ENCODE measurements around the gene BCHE.

Gene BCHE

DNA sequence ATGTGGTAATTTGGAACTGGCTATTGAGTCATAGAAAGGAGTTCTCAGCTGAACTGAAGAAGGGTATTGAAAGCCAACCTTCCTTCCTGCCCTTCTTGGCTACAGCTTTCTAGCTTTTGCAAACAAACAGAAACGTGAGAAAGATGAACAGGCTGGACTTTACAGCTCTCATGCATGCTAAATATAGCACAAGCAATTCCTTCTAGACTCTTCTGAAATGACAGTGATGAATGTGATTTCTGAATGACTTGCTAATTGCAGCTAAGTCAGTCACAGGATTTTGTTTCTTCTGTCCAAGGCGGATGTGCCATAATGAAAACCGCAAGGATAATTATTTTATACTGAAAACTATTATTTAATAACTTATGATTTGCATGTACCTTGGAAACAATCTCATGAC lies 36.3 kb downstream of the BCHE start:
- DNase-seq (ENCODE audit: low spot score): no peak
- TF ChIP-seq CTCF (IDR thresholded peaks at IDR 0.05; ENCODE audit: extremely low read depth, missing control alignments): no peak

GRCh38 chr3:165799026-165799425 lies 38.2 kb downstream of the BCHE start:
- TF ChIP-seq CTCF (IDR thresholded peaks at IDR 0.05; ENCODE audit: extremely low read depth, missing control alignments): no peak
- no peak for DNase-seq (ENCODE audit: low spot score)

DNA sequence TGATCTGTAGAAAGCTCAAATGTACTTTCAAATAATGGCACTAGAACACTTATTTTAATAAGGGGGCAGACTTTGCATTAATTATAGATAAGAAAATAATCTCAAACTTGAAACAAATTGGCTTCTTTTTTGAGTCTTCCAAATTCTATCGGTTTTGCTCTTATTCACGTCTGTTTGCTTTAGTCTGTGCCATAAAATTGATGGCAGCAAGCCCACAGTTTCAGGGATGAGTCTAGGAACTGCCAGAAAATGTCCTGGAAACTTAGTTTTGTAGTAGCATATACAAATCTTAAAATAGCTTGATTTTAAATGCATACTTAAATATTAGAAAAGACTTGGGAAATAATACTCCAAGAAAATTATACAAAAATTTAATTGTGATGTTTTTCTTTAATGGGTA lies 39.7 kb downstream of the BCHE start:
- TF ChIP-seq CTCF (IDR thresholded peaks at IDR 0.05; ENCODE audit: extremely low read depth, missing control alignments): no peak
- no peak for DNase-seq (ENCODE audit: low spot score)

- no peak for TF ChIP-seq CTCF (IDR thresholded peaks at IDR 0.05; ENCODE audit: extremely low read depth, missing control alignments)
- no peak for DNase-seq (ENCODE audit: low spot score)
These were observed 40.5 kb downstream of the BCHE start for GRCh38 chr3:165796701-165797100.

DNA sequence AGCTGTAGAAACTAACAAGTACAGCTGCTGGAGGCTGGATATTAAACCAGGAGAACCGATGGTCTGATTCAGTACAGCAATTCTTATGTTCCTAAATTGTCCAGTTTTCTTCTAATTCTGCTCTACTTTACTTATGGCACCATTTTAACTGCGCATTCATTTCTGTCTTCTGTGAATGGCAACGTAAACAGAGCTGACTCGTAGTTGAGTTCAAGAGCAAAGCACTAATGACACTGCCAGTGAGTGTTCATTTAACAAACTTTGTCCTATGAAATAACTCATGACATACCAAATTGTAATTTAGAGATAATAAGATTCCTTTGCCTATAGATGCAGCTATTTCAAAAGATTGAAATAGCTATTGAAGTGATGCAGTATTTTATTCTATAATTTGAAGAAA lies 48.7 kb downstream of the BCHE start:
- DNase-seq (ENCODE audit: low spot score): no peak
- TF ChIP-seq CTCF (IDR thresholded peaks at IDR 0.05; ENCODE audit: extremely low read depth, missing control alignments): no peak

DNA sequence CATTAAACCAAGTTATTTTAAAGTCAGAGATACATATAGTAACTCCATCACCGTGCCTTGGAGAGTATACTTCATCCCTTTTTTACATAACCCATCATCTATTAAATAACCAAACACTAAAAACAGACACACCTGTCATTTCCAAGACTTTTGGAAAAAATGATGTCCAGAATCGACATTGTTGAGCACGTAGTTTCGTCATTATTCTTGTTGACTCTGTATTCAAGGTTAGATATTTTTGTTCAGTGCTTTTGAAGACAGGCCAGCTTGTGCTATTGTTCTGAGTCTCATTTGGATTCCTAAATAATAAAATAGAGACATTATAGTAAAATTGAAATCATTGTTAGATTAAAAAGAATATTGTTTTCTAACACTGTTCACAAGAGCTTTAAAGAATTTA lies 51.2 kb downstream of the BCHE start:
- no peak for TF ChIP-seq CTCF (IDR thresholded peaks at IDR 0.05; ENCODE audit: extremely low read depth, missing control alignments)
- DNase-seq (ENCODE audit: low spot score): no peak

- no peak for DNase-seq (ENCODE audit: low spot score)
- TF ChIP-seq CTCF (IDR thresholded peaks at IDR 0.05; ENCODE audit: extremely low read depth, missing control alignments): no peak
These were observed 52.9 kb downstream of the BCHE start for GRCh38 chr3:165784337-165784736.

All from GM20000 (cell line).